H4 (cell line): Measurements from ENCODE around the gene LDB2. TPM values are rescaled to one million over a fixed set of nuclear protein-coding genes. Genes with fewer than 3 reads are reported as not detected.

Experiments used
- DNase-seq: peaks from one replicate; pipeline ENCODE4 v3.0.0-alpha.2; 2015; ENCODE audit warnings: low spot score
- total RNA-seq: library from RNA; depleted of rRNA; stranded (reverse); fragments of >200 nt; shearing (Covaris generic); gene quantifications from 2 replicates; pipeline ENCODE4 v1.2.3, GENCODE V29; 2014

The LDB2 gene
- total RNA-seq, 1 experiment from 2014 or later: 16.8 TPM

GRCh38 chr4:16802044-16802443 is 96.4 kb downstream of the LDB2 start:
- no peak for DNase-seq

GRCh38 chr4:16801356-16801755 is 97.1 kb downstream of the LDB2 start:
- DNase-seq: no peak

GRCh38 chr4:16794816-16795445 is 103.5 kb downstream of the LDB2 start:
- DNase-seq: peak; percentile 65

- DNase-seq: no peak
Measured at GRCh38 chr4:16791460-16791859, 107.0 kb downstream of the LDB2 start.

- DNase-seq: no peak
Measured at GRCh38 chr4:16790508-16790907, 107.9 kb downstream of the LDB2 start.

GRCh38 chr4:16788868-16789267 is 109.6 kb downstream of the LDB2 start:
- DNase-seq: peak; percentile 16

GRCh38 chr4:16785793-16786527 is 112.5 kb downstream of the LDB2 start:
- DNase-seq: peak; percentile 34

GRCh38 chr4:16783119-16783518 is 115.3 kb downstream of the LDB2 start:
- DNase-seq: peak; percentile 31

GRCh38 chr4:16779028-16779675 is 119.3 kb downstream of the LDB2 start:
- no peak for DNase-seq

- no peak for DNase-seq
Measured at GRCh38 chr4:16777726-16778125, 120.7 kb downstream of the LDB2 start.

- DNase-seq: no peak
Measured at GRCh38 chr4:16775411-16776154, 122.9 kb downstream of the LDB2 start.

- DNase-seq: no peak
Measured at GRCh38 chr4:16772366-16772850, 126.0 kb downstream of the LDB2 start.

- DNase-seq: no peak
Measured at GRCh38 chr4:16770710-16771285, 127.6 kb downstream of the LDB2 start.

- DNase-seq: no peak
Measured at GRCh38 chr4:16767861-16768260, 130.6 kb downstream of the LDB2 start.

GRCh38 chr4:16767251-16767650 is 131.2 kb downstream of the LDB2 start:
- no peak for DNase-seq

GRCh38 chr4:16765546-16765945 is 132.9 kb downstream of the LDB2 start:
- no peak for DNase-seq

- peak; percentile 36 for DNase-seq
Measured at GRCh38 chr4:16764622-16765021, 133.8 kb downstream of the LDB2 start.

- no peak for DNase-seq
Measured at GRCh38 chr4:16760617-16761363, 137.7 kb downstream of the LDB2 start.

- DNase-seq: no peak
Measured at GRCh38 chr4:16759931-16760582, 138.4 kb downstream of the LDB2 start.

GRCh38 chr4:16758816-16759215 is 139.6 kb downstream of the LDB2 start:
- no peak for DNase-seq
